GM12801 (cell line): ENCODE measurements around the gene SOAT1.

Source experiments
- CTCF ChIP-seq: IDR thresholded peaks from one replicate; pipeline ENCODE4 v1.5.1; 2011; ENCODE audit warnings: control low read depth; ENCODE audit not compliant: insufficient read length; ENCODE audit errors: extremely low read depth

Gene SOAT1

DNA sequence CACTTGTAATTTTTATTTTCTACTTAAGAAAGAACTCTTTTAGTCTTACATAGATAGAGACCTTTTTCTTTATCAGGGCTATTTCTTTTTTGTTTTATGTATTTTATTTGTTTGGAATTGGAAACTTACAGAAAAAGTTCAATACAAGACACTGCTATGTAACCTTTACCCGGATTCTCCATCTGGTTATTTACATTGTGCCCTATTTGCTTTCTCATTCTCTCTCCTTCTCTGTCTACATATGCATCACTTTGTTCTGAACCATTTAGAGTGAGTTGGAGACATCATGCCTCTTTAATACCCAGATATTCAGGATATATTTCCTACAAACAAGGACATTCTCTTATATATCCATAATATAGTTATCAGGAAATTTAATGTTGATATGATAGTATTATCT, 90.4 kb downstream of the SOAT1 start:
- TF ChIP-seq CTCF: no peak

GRCh38 chr1:179385510-179385909, 91.9 kb downstream of the SOAT1 start:
- no peak for TF ChIP-seq CTCF

DNA sequence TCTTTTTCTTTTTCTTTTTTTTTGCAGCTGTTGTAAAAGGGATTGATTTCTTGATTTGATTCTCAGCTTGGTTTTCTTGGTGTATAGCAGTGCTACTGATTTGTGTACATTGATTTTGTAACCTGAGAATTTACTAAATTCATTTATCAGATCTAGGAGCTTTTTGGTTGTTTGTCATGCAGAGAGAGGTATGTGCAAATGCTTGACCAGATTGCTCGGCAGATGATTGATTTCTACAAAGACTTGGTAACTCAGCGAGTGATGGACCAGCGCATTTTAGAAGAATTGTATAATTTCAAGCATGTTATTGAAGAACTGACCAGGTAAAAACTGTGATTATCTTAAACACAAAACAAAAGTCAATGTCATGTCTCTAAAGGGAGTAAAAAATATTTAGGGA, 100.1 kb downstream of the SOAT1 start:
- TF ChIP-seq CTCF: no peak
